ENCODE results near the gene CAMTA1. TPM values are rescaled to one million over a fixed set of nuclear protein-coding genes. Genes with fewer than 3 reads are reported as not detected.

Gene CAMTA1
- total RNA-seq, 1 experiment from 2014 or later = 60.0 TPM

GRCh38 chr1:7702365-7702764 is 917.1 kb downstream of the CAMTA1 start:
- H3K4me3 Mint-ChIP-seq (ENCODE audit: unreplicated experiment) = peak overlapping the region; percentile 72
- intact Hi-C loops (cut with micrococcal nuclease; ENCODE audit: unreplicated experiment) = loop anchor here (5.0 kb wide), 1 partner anchor 35 kb away; no protein-coding TSS in a partner anchor
- no peaks in the 10 kb centered on the region for H3K4me1 ChIP-seq
- no peaks in the 10 kb centered on the region for H3K9me3 Mint-ChIP-seq (ENCODE audit: unreplicated experiment)
- H3K27me3 ChIP-seq (replicated peaks; ENCODE audit: control insufficient read depth, insufficient read depth, low read length) = no peaks in the 10 kb centered on the region
- no peaks in the 10 kb centered on the region for H3K9me3 ChIP-seq
- no TSS peak for BruUV-seq (replicated peaks)
- peaks cover 4% of the 10 kb centered on the region for H3K36me3 Mint-ChIP-seq (ENCODE audit: insufficient read depth, unreplicated experiment)
- no peak overlapping the region for H3K4me3 ChIP-seq (ENCODE audit: low read depth, low read length)
- H3K4me1 Mint-ChIP-seq (ENCODE audit: low read depth, unreplicated experiment) = peaks cover 13% of the 10 kb centered on the region
- no peak overlapping the region for H3K27ac Mint-ChIP-seq (ENCODE audit: unreplicated experiment)
- H3K27me3 Mint-ChIP-seq (ENCODE audit: insufficient read depth, unreplicated experiment) = no peaks in the 10 kb centered on the region
- H3K36me3 ChIP-seq (ENCODE audit: control insufficient read depth, insufficient read depth, low read length) = no peaks in the 10 kb centered on the region
- TF ChIP-seq, protein P1, sequence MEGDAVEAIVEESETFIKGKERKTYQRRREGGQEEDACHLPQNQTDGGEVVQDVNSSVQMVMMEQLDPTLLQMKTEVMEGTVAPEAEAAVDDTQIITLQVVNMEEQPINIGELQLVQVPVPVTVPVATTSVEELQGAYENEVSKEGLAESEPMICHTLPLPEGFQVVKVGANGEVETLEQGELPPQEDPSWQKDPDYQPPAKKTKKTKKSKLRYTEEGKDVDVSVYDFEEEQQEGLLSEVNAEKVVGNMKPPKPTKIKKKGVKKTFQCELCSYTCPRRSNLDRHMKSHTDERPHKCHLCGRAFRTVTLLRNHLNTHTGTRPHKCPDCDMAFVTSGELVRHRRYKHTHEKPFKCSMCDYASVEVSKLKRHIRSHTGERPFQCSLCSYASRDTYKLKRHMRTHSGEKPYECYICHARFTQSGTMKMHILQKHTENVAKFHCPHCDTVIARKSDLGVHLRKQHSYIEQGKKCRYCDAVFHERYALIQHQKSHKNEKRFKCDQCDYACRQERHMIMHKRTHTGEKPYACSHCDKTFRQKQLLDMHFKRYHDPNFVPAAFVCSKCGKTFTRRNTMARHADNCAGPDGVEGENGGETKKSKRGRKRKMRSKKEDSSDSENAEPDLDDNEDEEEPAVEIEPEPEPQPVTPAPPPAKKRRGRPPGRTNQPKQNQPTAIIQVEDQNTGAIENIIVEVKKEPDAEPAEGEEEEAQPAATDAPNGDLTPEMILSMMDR (IDR thresholded peaks at IDR 0.05; ENCODE audit: insufficient read depth in 1 of 2, low read depth in 1 of 2, low read length in 1 of 2, severe bottlenecking in 1 of 2, unreplicated experiment in 1 of 2) = no peak
- CTCF ChIA-PET = no interaction called here
- POLR2A ChIA-PET = no interaction called here
- no peak for DNase-seq

GRCh38 chr1:7703321-7704213 is 918.3 kb downstream of the CAMTA1 start:
- Mint-ChIP-seq H3K9me3 (ENCODE audit: unreplicated experiment) (no peaks in the 10 kb centered on the region), H3K4me3 (ENCODE audit: unreplicated experiment) (peak overlapping the region; percentile 72), H3K27me3 (ENCODE audit: insufficient read depth, unreplicated experiment) (no peaks in the 10 kb centered on the region), H3K36me3 (ENCODE audit: insufficient read depth, unreplicated experiment) (peaks cover 4% of the 10 kb centered on the region), H3K4me1 (ENCODE audit: low read depth, unreplicated experiment) (peaks cover 13% of the 10 kb centered on the region), H3K27ac (ENCODE audit: unreplicated experiment) (peak overlapping the region; percentile 48)
- H3K4me1 ChIP-seq = no peaks in the 10 kb centered on the region
- H3K9me3 ChIP-seq = no peaks in the 10 kb centered on the region
- H3K36me3 ChIP-seq (ENCODE audit: control insufficient read depth, insufficient read depth, low read length) = no peaks in the 10 kb centered on the region
- DNase-seq = peak; percentile 48 to 56
- TF ChIP-seq, protein P1 (IDR thresholded peaks at IDR 0.05; ENCODE audit: insufficient read depth in 1 of 2, low read depth in 1 of 2, low read length in 1 of 2, severe bottlenecking in 1 of 2, unreplicated experiment in 1 of 2) = no peak
- TSS peak; percentile 44 for BruUV-seq (replicated peaks)
- POLR2A ChIA-PET = interaction anchor here (0.6 to 1.1 kb wide), 6 partner anchors 9 to 68 kb away, joined by 3 to 5 read pairs (median 3); no protein-coding TSS in a partner anchor
- intact Hi-C loops (cut with micrococcal nuclease; ENCODE audit: unreplicated experiment) = loop anchor here (2.0 to 5.0 kb wide), 2 partner anchors 23 to 36 kb away; no protein-coding TSS in a partner anchor
- CTCF ChIA-PET = interaction anchor here (0.6 to 1.3 kb wide), 5 partner anchors 24 to 52 kb away, joined by 3 to 7 read pairs (median 3); no protein-coding TSS in a partner anchor
- H3K4me3 ChIP-seq (ENCODE audit: low read depth, low read length) = peak overlapping the region; percentile 73
- H3K27me3 ChIP-seq (replicated peaks; ENCODE audit: control insufficient read depth, insufficient read depth, low read length) = no peaks in the 10 kb centered on the region

- H3K27ac Mint-ChIP-seq (ENCODE audit: unreplicated experiment) = no peak overlapping the region
- intact Hi-C loops (cut with micrococcal nuclease; ENCODE audit: unreplicated experiment) = loop anchor here (2.0 to 5.0 kb wide), 2 partner anchors 24 to 37 kb away; no protein-coding TSS in a partner anchor
- peak overlapping the region; percentile 69 for H3K4me3 Mint-ChIP-seq (ENCODE audit: unreplicated experiment)
- Histone ChIP-seq H3K4me3 (ENCODE audit: low read depth, low read length) (peak overlapping the region; percentile 73), H3K4me1 (no peaks in the 10 kb centered on the region), H3K9me3 (no peaks in the 10 kb centered on the region), H3K27me3 (replicated peaks; ENCODE audit: control insufficient read depth, insufficient read depth, low read length) (no peaks in the 10 kb centered on the region), H3K36me3 (ENCODE audit: control insufficient read depth, insufficient read depth, low read length) (no peaks in the 10 kb centered on the region)
- H3K4me1 Mint-ChIP-seq (ENCODE audit: low read depth, unreplicated experiment) = peaks cover 13% of the 10 kb centered on the region
- no TSS peak for BruUV-seq (replicated peaks)
- no peaks in the 10 kb centered on the region for H3K9me3 Mint-ChIP-seq (ENCODE audit: unreplicated experiment)
- POLR2A ChIA-PET = interaction anchor here (0.5 to 1.1 kb wide), 8 partner anchors 10 to 209 kb away, joined by 3 to 7 read pairs (median 3); no protein-coding TSS in a partner anchor
- TF ChIP-seq, protein P1 (IDR thresholded peaks at IDR 0.05; ENCODE audit: insufficient read depth in 1 of 2, low read depth in 1 of 2, low read length in 1 of 2, severe bottlenecking in 1 of 2, unreplicated experiment in 1 of 2) = no peak
- peak; percentile 92 to 97 for DNase-seq
- no peaks in the 10 kb centered on the region for H3K27me3 Mint-ChIP-seq (ENCODE audit: insufficient read depth, unreplicated experiment)
- CTCF ChIA-PET = interaction anchor here (0.6 to 1.3 kb wide), 5 partner anchors 23 to 51 kb away, joined by 3 to 7 read pairs (median 3); no protein-coding TSS in a partner anchor
- peaks cover 4% of the 10 kb centered on the region for H3K36me3 Mint-ChIP-seq (ENCODE audit: insufficient read depth, unreplicated experiment)
Measured at GRCh38 chr1:7704214-7705047, 919.2 kb downstream of the CAMTA1 start.
